Effector memory CD4-positive, alpha-beta T cell (primary cell): ENCODE data around the gene MET.

ENCODE experiments used
- DNase-seq, 3 donors: peaks; one replicate each; pipeline ENCODE4 v3.0.0-alpha.2; 2020
- H3K27ac ChIP-seq: 2 replicates; pipeline ENCODE4 v1.7.0; 2013; ENCODE audit warnings: mild to moderate bottlenecking, low read length, moderate library complexity; ENCODE audit not compliant: insufficient read depth, poor library complexity, severe bottlenecking
- H3K27me3 ChIP-seq: replicated peaks from 2 replicates; pipeline ENCODE4 v1.7.0; 2013; ENCODE audit warnings: mild to moderate bottlenecking, low read length; ENCODE audit not compliant: insufficient read depth, control insufficient read depth, poor library complexity, severe bottlenecking
- H3K36me3 ChIP-seq: 2 replicates; pipeline ENCODE4 v1.7.0; 2013; ENCODE audit warnings: mild to moderate bottlenecking, low read length, moderate library complexity; ENCODE audit not compliant: control insufficient read depth, insufficient read depth
- H3K4me1 ChIP-seq: 2 replicates; pipeline ENCODE4 v1.7.0; 2013; ENCODE audit warnings: low read length, mild to moderate bottlenecking; ENCODE audit not compliant: control insufficient read depth, insufficient read depth, poor library complexity, severe bottlenecking
- H3K4me3 ChIP-seq: 2 replicates; pipeline ENCODE4 v1.7.0; 2013; ENCODE audit warnings: low read length, low read depth, mild to moderate bottlenecking; ENCODE audit not compliant: insufficient read depth, poor library complexity, severe bottlenecking
- H3K9me3 ChIP-seq: 2 replicates; pipeline ENCODE4 v1.7.0; 2013; ENCODE audit warnings: mild to moderate bottlenecking, low read length, moderate library complexity; ENCODE audit not compliant: control insufficient read depth

The MET gene

GRCh38 chr7:116696707-116697106, 24.7 kb downstream of the MET start:
- no peaks in the 10 kb centered on the region for H3K36me3 ChIP-seq
- no peak overlapping the region for H3K27ac ChIP-seq
- no peak overlapping the region for H3K4me3 ChIP-seq
- H3K9me3 ChIP-seq, result no peaks in the 10 kb centered on the region
- no peaks in the 10 kb centered on the region for H3K4me1 ChIP-seq
- no peak for DNase-seq
- no peaks in the 10 kb centered on the region for H3K27me3 ChIP-seq

- H3K27me3 ChIP-seq, result no peaks in the 10 kb centered on the region
- DNase-seq, result no peak
- no peaks in the 10 kb centered on the region for H3K9me3 ChIP-seq
- no peak overlapping the region for H3K4me3 ChIP-seq
- H3K36me3 ChIP-seq, result no peaks in the 10 kb centered on the region
- H3K4me1 ChIP-seq, result no peaks in the 10 kb centered on the region
- H3K27ac ChIP-seq, result no peak overlapping the region
These were observed 25.2 kb downstream of the MET start for GRCh38 chr7:116697152-116697551.

GRCh38 chr7:116697761-116698160, 25.8 kb downstream of the MET start:
- no peak overlapping the region for H3K4me3 ChIP-seq
- H3K9me3 ChIP-seq, result no peaks in the 10 kb centered on the region
- H3K36me3 ChIP-seq, result no peaks in the 10 kb centered on the region
- H3K27me3 ChIP-seq, result no peaks in the 10 kb centered on the region
- H3K27ac ChIP-seq, result no peak overlapping the region
- DNase-seq, result no peak
- no peaks in the 10 kb centered on the region for H3K4me1 ChIP-seq

GRCh38 chr7:116698396-116698795, 26.4 kb downstream of the MET start:
- Histone ChIP-seq H3K4me1 (no peaks in the 10 kb centered on the region), H3K36me3 (no peaks in the 10 kb centered on the region), H3K9me3 (no peaks in the 10 kb centered on the region), H3K27ac (no peak overlapping the region), H3K4me3 (no peak overlapping the region), H3K27me3 (no peaks in the 10 kb centered on the region)
- no peak for DNase-seq

GRCh38 chr7:116698930-116699721, 27.1 kb downstream of the MET start:
- Histone ChIP-seq H3K27me3 (no peaks in the 10 kb centered on the region), H3K9me3 (no peaks in the 10 kb centered on the region), H3K4me3 (no peak overlapping the region), H3K36me3 (no peaks in the 10 kb centered on the region), H3K27ac (no peak overlapping the region), H3K4me1 (no peaks in the 10 kb centered on the region)
- no peak for DNase-seq

GRCh38 chr7:116699722-116700120, 27.7 kb downstream of the MET start:
- no peak overlapping the region for H3K4me3 ChIP-seq
- no peak overlapping the region for H3K27ac ChIP-seq
- DNase-seq, result no peak
- H3K36me3 ChIP-seq, result no peaks in the 10 kb centered on the region
- no peaks in the 10 kb centered on the region for H3K9me3 ChIP-seq
- no peaks in the 10 kb centered on the region for H3K27me3 ChIP-seq
- H3K4me1 ChIP-seq, result no peaks in the 10 kb centered on the region

- no peaks in the 10 kb centered on the region for H3K4me1 ChIP-seq
- no peak overlapping the region for H3K4me3 ChIP-seq
- H3K9me3 ChIP-seq, result no peaks in the 10 kb centered on the region
- DNase-seq, result no peak
- no peak overlapping the region for H3K27ac ChIP-seq
- no peaks in the 10 kb centered on the region for H3K36me3 ChIP-seq
- H3K27me3 ChIP-seq, result no peaks in the 10 kb centered on the region
These were observed 30.2 kb downstream of the MET start for GRCh38 chr7:116702046-116702785.

- no peak for DNase-seq
- Histone ChIP-seq H3K4me3 (no peak overlapping the region), H3K27ac (no peak overlapping the region), H3K27me3 (no peaks in the 10 kb centered on the region), H3K36me3 (no peaks in the 10 kb centered on the region), H3K9me3 (no peaks in the 10 kb centered on the region), H3K4me1 (no peaks in the 10 kb centered on the region)
These were observed 32.7 kb downstream of the MET start for GRCh38 chr7:116704650-116705228.

GRCh38 chr7:116705419-116705818, 33.4 kb downstream of the MET start:
- no peak overlapping the region for H3K4me3 ChIP-seq
- H3K27ac ChIP-seq, result no peak overlapping the region
- no peaks in the 10 kb centered on the region for H3K4me1 ChIP-seq
- no peaks in the 10 kb centered on the region for H3K36me3 ChIP-seq
- H3K9me3 ChIP-seq, result no peaks in the 10 kb centered on the region
- H3K27me3 ChIP-seq, result no peaks in the 10 kb centered on the region
- no peak for DNase-seq

- no peak overlapping the region for H3K4me3 ChIP-seq
- no peak for DNase-seq
- H3K27me3 ChIP-seq, result no peaks in the 10 kb centered on the region
- H3K4me1 ChIP-seq, result no peaks in the 10 kb centered on the region
- H3K36me3 ChIP-seq, result no peaks in the 10 kb centered on the region
- no peaks in the 10 kb centered on the region for H3K9me3 ChIP-seq
- H3K27ac ChIP-seq, result no peak overlapping the region
These were observed 34.7 kb downstream of the MET start for GRCh38 chr7:116706668-116707126.
